ENCODE measurements around the gene PPFIBP1. TPM values are rescaled to one million over a fixed set of nuclear protein-coding genes. Genes with fewer than 3 reads are reported as not detected.

The PPFIBP1 gene
- total and polyA plus RNA-seq, 7 donors, result 5.9 to 63.1 (median 28.3) TPM

GRCh38 chr12:27552886-27553560 is 29.0 kb downstream of the PPFIBP1 start:
- Histone ChIP-seq H3K4me3 (no peak overlapping the region), H3K9me3 (no peaks in the 10 kb centered on the region), H3K27ac (peak overlapping the region; percentile 32), H3K27me3 (ENCODE audit: insufficient read depth in 3 of 3, low read length in 2 of 3) (no peaks in the 10 kb centered on the region), H3K4me1 (peaks cover 93% of the 10 kb centered on the region), H3K36me3 (ENCODE audit: insufficient read depth in 1 of 2, low read depth in 1 of 2) (no peaks in the 10 kb centered on the region)
- intact Hi-C loops (cut with DNase I), result no loop called here
- 54 to 78% (median 56%) methylated on average over 8 of the region's 8 CpGs for WGBS, 3 donors
- ATAC-seq (no peak), DNase-seq (no peak)
- no peak for TF ChIP-seq CTCF (IDR thresholded peaks at IDR 0.05)

- Histone ChIP-seq H3K9me3 (no peaks in the 10 kb centered on the region), H3K4me3 (no peak overlapping the region), H3K36me3 (ENCODE audit: insufficient read depth in 1 of 2, low read depth in 1 of 2) (no peaks in the 10 kb centered on the region), H3K27me3 (ENCODE audit: insufficient read depth in 3 of 3, low read length in 2 of 3) (no peaks in the 10 kb centered on the region), H3K27ac (peak overlapping the region; percentile 56), H3K4me1 (peaks cover 84% of the 10 kb centered on the region)
- WGBS, 3 donors, result 63 to 76% (median 66%) methylated on average over 3 of the region's 3 CpGs
- intact Hi-C loops (cut with DNase I), result no loop called here
- ATAC-seq (no peak), DNase-seq (no peak)
- no peak for TF ChIP-seq CTCF (IDR thresholded peaks at IDR 0.05)
These were observed 29.9 kb downstream of the PPFIBP1 start for GRCh38 chr12:27553941-27554340.

- intact Hi-C loops (cut with DNase I), result no loop called here
- Histone ChIP-seq H3K36me3 (ENCODE audit: insufficient read depth in 1 of 2, low read depth in 1 of 2) (no peaks in the 10 kb centered on the region), H3K4me1 (peaks cover 78% of the 10 kb centered on the region), H3K27ac (peak overlapping the region; percentile 56), H3K9me3 (no peaks in the 10 kb centered on the region), H3K27me3 (ENCODE audit: insufficient read depth in 3 of 3, low read length in 2 of 3) (no peaks in the 10 kb centered on the region), H3K4me3 (peak overlapping the region; percentile 37)
- DNase-seq, result peak; percentile 66 to 79
- no peak for TF ChIP-seq CTCF (IDR thresholded peaks at IDR 0.05)
- ATAC-seq, result peak; percentile 36 to 61 (median 56)
- WGBS, 3 donors, result 12 to 15% (median 14%) methylated on average over 14 of the region's 14 CpGs
These were observed 30.6 kb downstream of the PPFIBP1 start for GRCh38 chr12:27554421-27555186.

GRCh38 chr12:27555361-27555760 is 31.4 kb downstream of the PPFIBP1 start:
- intact Hi-C loops (cut with DNase I), result no loop called here
- DNase-seq (no peak), ATAC-seq (no peak)
- TF ChIP-seq CTCF (IDR thresholded peaks at IDR 0.05), result no peak
- peak overlapping the region; percentile 56 for H3K27ac ChIP-seq
- no peaks in the 10 kb centered on the region for H3K27me3 ChIP-seq (ENCODE audit: insufficient read depth in 3 of 3, low read length in 2 of 3)
- no peaks in the 10 kb centered on the region for H3K36me3 ChIP-seq (ENCODE audit: insufficient read depth in 1 of 2, low read depth in 1 of 2)
- peaks cover 70% of the 10 kb centered on the region for H3K4me1 ChIP-seq
- 24 to 49% (median 27%) methylated on average over 5 of the region's 5 CpGs for WGBS, 3 donors
- H3K9me3 ChIP-seq, result no peaks in the 10 kb centered on the region
- H3K4me3 ChIP-seq, result peak overlapping the region; percentile 37

Measured in psoas muscle (tissue), 8 donors.